ENCODE measurements around the gene OR2D3.
"Not testable (repeated sequence)": the region's sequence is repeated elsewhere in the genome, so short reads cannot be mapped to it uniquely, and the experiment has no call there.

The OR2D3 gene

DNA sequence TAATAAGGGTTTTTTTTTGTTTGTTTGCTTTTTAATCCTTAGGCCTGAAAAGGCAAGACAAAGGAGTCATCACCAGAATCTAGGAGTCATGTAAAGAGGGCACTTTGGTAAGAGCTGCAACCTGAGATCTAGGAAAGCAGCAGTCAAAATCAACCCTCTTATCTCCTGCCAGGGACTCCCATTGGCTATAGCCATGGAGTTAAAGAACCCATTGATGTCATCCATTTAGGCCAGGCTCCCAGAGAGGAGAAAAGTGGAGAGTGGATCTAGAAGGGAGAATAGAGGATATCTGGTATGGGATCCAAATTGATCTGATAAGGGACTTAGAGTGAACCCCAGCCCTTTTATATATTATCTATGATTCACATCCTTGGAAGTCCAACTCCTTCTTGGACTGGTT lies 41.3 kb downstream of the OR2D3 start:
- no peak for DNase-seq (ENCODE audit: low read depth)
- no peak overlapping the region for H3K4me3 ChIP-seq (ENCODE audit: low read depth, low read length)
- TF ChIP-seq, protein P1, sequence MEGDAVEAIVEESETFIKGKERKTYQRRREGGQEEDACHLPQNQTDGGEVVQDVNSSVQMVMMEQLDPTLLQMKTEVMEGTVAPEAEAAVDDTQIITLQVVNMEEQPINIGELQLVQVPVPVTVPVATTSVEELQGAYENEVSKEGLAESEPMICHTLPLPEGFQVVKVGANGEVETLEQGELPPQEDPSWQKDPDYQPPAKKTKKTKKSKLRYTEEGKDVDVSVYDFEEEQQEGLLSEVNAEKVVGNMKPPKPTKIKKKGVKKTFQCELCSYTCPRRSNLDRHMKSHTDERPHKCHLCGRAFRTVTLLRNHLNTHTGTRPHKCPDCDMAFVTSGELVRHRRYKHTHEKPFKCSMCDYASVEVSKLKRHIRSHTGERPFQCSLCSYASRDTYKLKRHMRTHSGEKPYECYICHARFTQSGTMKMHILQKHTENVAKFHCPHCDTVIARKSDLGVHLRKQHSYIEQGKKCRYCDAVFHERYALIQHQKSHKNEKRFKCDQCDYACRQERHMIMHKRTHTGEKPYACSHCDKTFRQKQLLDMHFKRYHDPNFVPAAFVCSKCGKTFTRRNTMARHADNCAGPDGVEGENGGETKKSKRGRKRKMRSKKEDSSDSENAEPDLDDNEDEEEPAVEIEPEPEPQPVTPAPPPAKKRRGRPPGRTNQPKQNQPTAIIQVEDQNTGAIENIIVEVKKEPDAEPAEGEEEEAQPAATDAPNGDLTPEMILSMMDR (IDR thresholded peaks at IDR 0.05; ENCODE audit: insufficient read depth, low read depth, low read length, missing control alignments): no peak

DNA sequence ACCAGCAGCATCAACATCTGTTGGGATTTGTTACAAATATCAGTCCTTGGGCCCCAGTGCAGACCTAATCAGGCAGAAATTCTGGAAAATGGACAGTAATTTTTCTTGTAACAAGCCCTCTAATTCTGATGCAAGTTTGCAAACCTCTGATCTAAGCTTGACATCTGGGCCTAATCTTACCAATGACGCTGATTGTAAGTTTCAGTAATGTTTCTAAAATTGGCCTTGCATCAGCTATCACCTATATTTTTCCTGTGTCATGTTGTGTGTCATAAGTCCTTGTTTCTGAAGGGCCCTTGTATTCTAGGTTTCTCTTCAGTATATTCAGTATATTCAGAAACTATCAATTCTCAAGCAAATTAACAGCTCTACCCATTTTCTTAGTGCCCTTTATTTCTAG lies 41.9 kb downstream of the OR2D3 start:
- DNase-seq (ENCODE audit: low read depth): peak; percentile 72
- TF ChIP-seq, protein P1 (IDR thresholded peaks at IDR 0.05; ENCODE audit: insufficient read depth, low read depth, low read length, missing control alignments): no peak
- H3K4me3 ChIP-seq (ENCODE audit: low read depth, low read length): no peak overlapping the region

DNA sequence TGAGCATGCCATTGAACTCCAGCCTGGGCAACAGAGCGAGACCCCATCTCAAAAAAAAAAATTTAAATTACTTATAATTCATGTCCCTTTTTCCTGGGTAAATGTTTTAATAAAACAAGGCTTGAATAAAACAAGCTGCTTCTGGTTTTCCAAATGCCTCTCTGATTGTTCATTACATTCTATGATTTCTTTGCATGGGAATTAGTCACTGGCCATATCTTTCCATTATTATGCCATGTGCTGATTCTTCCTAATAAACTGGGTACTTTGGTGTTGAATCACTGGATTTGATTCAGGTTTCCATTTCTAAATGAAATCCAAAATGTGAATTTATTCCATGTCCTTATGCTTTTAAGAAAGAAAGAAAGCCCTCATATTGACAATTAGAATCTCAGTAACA lies 48.0 kb downstream of the OR2D3 start:
- no peak overlapping the region for H3K4me3 ChIP-seq (ENCODE audit: low read depth, low read length)
- no peak for DNase-seq (ENCODE audit: low read depth)
- TF ChIP-seq, protein P1 (IDR thresholded peaks at IDR 0.05; ENCODE audit: insufficient read depth, low read depth, low read length, missing control alignments): no peak

DNA sequence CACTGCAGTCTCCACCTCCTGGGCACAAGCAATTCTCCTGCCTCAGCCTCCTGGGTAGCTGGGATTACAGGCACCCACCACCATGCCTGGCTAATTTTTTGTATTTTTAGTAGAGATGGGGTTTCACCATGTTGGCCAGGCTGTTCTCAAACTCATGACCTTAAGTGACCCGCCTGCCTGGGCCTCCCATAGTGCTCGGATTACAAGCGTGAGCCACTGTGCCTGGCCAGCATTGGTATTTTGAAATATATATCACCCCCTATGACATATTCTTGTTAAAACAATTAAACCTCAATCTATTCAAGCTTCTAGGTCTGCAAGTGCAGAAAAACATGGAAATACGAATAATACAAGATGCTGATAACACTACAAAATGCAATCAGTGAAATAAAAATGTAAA lies 49.1 kb downstream of the OR2D3 start:
- not testable (repeated sequence) for H3K4me3 ChIP-seq (ENCODE audit: low read depth, low read length); DNase-seq (ENCODE audit: low read depth)

All from GM12865 (cell line).